Activated CD8-positive, alpha-beta memory T cell treated with anti-CD3 and anti-CD28 coated beads for 48 hours (primary cell): ENCODE results near the gene LHX2.

Experiments
- DNase-seq, 3 experiments: peaks; one replicate each; pipeline ENCODE4 v3.0.0-alpha.2; 2020; ENCODE audit warnings: low read depth in 2 of 3, low spot score in 2 of 3

The LHX2 gene

DNA sequence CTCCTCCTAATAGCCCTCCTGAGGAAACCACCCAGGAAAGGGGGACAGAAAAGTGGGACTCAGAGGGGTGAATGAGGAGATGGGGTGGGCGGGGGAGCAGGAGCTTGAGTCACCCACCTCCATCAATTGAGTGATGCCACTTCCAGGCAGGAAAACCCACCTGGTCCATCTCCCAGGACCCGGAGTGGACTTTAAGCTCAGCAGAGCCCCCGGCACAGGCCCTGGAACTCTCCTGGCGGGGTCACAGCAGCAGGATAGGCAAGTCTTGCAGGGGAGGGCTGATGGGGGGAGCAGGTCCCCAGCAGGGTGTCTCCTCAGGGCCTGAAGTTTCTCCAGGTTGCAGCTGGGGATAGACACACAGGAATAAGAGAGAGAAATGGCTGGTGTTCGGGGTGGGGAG is 40.8 kb downstream of the LHX2 start:
- DNase-seq = no peak

DNA sequence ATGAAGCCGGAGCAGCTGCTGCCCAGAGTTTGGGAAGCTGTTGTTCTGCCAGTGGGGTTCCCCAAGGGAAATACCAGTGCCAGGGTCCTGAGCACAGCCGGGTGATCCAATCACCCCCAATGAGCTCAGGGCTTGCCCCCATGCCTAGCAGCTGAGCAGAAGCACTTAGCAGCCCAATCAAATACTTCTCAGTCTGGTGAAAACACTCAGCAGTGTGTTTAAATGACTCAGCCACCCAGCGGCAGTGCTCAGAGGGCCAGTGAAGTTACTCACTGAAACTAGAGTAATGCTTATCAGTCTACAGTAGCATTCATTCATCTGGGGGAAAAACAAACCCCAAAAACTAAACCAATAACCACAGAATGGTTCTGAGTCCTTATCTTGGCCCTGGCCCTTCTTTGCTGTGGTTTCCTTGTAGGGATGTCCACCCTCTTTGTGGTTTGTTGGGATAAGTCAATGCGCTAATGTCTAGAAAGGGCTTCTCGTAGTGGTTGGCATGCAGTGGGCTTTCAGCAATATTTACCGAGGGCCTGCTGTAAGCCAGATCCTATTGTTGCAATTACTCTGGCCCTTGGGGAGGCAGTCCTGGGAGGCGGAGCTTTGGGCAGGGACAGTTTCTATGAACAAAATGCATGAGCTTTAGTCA is 43.1 kb downstream of the LHX2 start:
- peak in 1 of 3 experiments; percentile 16 for DNase-seq

DNA sequence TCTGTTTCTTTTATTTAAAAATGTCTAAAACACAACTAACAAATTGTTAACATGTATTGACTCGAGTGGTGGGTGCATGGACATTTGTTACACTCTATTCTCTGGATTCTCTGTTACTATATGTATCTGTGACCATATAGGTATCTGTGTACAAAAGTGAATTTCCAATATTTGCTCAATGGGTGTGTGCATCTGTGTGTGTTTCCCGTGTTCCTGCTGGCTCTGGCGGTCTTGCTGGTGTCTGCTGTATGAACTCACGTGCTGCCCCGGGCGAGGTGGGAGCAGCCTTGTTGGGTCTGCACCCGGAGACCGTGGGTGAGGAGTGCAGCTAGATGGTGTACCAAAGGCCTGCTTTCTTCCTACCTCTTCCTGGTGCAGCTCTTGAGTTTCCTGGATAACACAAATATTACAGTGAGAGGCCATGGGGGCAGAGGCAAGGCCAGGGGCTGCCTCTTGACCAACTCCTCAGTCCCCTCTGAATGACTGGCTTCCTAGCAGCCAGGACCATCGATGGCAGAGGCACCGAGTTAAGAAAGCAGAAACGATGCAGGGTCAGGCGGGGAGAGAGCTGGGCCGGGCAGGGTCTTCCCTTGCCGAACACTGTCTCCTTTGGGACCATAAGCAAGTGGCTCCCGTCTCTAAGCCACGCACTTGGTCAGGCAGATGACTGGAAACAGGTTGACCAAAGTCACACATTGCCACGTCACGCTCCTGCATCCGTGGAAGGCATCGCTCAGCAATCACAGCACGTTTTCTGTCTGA is 49.5 kb downstream of the LHX2 start:
- no peak for DNase-seq

DNA sequence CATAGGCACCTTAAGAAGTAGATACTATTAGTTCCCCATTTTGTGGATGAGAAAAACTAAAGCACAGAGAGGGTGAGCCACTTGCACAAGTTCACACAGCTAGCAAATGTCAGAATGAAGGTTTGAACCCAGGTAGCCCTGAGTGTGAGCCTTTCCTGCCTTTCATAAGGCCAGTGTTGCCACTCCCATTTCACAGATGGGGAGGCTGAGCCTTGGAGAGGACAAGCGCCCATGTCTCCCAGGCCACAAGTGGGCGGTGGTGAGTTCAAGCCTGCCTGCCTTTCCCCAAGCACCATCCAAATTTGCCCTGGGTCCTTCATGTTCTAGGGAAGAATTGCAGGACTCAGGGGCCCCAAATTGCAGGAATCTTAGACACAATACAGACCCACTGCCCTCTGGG is 50.6 kb downstream of the LHX2 start:
- no peak for DNase-seq

- no peak for DNase-seq
Measured at GRCh38 chr9:124066783-124067577, 55.4 kb downstream of the LHX2 start.

- no peak for DNase-seq
Measured at GRCh38 chr9:124068251-124068650, 56.7 kb downstream of the LHX2 start.

GRCh38 chr9:124074746-124075145 is 63.2 kb downstream of the LHX2 start:
- DNase-seq = no peak

DNA sequence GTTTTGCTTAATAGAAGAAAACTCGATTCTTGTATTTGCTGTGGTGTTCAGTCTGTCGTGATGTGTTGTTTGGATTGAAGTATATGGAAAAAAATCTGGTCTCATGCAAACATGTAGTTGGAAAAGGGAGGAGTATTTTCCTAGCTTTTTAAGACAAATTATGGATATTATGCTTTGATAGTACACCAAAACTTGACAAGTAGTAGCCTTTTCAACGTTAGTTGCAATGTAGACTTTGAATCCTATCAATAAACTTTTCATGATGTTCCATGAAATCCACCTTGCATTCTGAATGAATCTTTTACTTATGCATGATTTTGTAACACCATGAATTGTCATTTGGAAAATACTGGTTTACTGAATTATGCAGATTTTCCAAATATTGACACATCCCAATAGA is 64.2 kb downstream of the LHX2 start:
- no peak for DNase-seq

GRCh38 chr9:124077915-124078572 is 66.5 kb downstream of the LHX2 start:
- DNase-seq = no peak

GRCh38 chr9:124078641-124079040 is 67.1 kb downstream of the LHX2 start:
- no peak for DNase-seq

- DNase-seq = no peak
Measured at GRCh38 chr9:124079176-124079925, 67.8 kb downstream of the LHX2 start.

GRCh38 chr9:124082622-124083021 is 71.1 kb downstream of the LHX2 start:
- DNase-seq = no peak
